ENCODE data around the gene KIF13A.
"Not testable (repeated sequence)": the region's sequence is repeated elsewhere in the genome, so short reads cannot be mapped to it uniquely, and the experiment has no call there.

DNA sequence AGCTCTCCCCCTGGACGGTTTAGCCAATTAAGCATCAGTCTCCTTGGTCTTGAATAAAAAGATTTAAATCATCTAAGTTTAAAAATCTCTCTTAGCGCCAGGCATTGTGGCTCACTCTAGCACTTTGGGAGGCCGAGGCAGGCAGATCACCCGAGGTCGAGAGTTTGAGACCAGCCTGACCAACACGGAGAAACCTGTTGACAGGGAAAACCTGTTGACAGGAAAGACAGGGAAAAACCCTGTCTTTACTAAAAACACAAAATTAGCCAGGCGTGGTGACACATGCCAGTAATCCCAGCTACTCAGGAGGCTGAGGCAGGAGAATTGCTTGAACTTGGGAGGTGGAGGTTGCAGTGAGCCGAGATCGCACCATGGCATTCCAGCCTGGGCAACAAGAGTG, 97.7 kb downstream of the KIF13A start:
- TF ChIP-seq EZH2 (IDR thresholded peaks at IDR 0.05; ENCODE audit: borderline replicate concordance, low read depth, low read length); HLTF (IDR thresholded peaks at IDR 0.05); NR3C1 (CRISPR knock-in tag; IDR thresholded peaks at IDR 0.05); ZNF589 (CRISPR knock-in tag; IDR thresholded peaks at IDR 0.05; ENCODE audit: low read depth); SREBF2 (CRISPR knock-in tag; IDR thresholded peaks at IDR 0.05); ZBTB7A (IDR thresholded peaks at IDR 0.05; ENCODE audit: borderline replicate concordance, control insufficient read depth, low read depth, low read length); HNRNPH1 (optimal IDR thresholded peaks at IDR 0.05; ENCODE audit: low read depth, low read length): not testable (repeated sequence)
- TF ChIP-seq, protein P1, sequence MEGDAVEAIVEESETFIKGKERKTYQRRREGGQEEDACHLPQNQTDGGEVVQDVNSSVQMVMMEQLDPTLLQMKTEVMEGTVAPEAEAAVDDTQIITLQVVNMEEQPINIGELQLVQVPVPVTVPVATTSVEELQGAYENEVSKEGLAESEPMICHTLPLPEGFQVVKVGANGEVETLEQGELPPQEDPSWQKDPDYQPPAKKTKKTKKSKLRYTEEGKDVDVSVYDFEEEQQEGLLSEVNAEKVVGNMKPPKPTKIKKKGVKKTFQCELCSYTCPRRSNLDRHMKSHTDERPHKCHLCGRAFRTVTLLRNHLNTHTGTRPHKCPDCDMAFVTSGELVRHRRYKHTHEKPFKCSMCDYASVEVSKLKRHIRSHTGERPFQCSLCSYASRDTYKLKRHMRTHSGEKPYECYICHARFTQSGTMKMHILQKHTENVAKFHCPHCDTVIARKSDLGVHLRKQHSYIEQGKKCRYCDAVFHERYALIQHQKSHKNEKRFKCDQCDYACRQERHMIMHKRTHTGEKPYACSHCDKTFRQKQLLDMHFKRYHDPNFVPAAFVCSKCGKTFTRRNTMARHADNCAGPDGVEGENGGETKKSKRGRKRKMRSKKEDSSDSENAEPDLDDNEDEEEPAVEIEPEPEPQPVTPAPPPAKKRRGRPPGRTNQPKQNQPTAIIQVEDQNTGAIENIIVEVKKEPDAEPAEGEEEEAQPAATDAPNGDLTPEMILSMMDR (IDR thresholded peaks at IDR 0.05 in 2 of 3, conservative IDR thresholded peaks at IDR 0.05 in 1 of 3; ENCODE audit: insufficient read depth in 2 of 3, low read depth in 1 of 3, low read length in 3 of 3), result not testable (repeated sequence)
